Omental fat pad (tissue), 4 donors: Measurements from ENCODE around the gene SMC3. TPM values are rescaled to one million over a fixed set of nuclear protein-coding genes. Genes with fewer than 3 reads are reported as not detected.
"Not testable (repeated sequence)": the region's sequence is repeated elsewhere in the genome, so short reads cannot be mapped to it uniquely, and the experiment has no call there.

Experiments used
- ATAC-seq: fragments of 150-250 bp; one replicate; pipeline ENCODE4 v1.9.1; 2016; ENCODE audit warnings: mild to moderate bottlenecking, moderate library complexity; ENCODE audit not compliant: low FRiP score
- DNase-seq: peaks from one replicate; pipeline ENCODE4 v3.0.0-alpha.2; 2019; ENCODE audit warnings: low spot score
- CTCF ChIP-seq, 3 donors: fragments of 450-650 bp; IDR thresholded peaks; one replicate each; pipeline ENCODE4 v1.5.1; 2016 to 2017; ENCODE audit warnings: antibody characterized with exemption in 3 of 3, mild to moderate bottlenecking in 3 of 3, moderate library complexity in 2 of 3
- total RNA-seq, 4 donors: library from RNA; depleted of rRNA; stranded (reverse); fragments of >200 nt; gene quantifications; one replicate each; pipeline ENCODE4 v1.1.0, GENCODE V29; 2016

SMC3 gene
- total RNA-seq, 4 donors from 2014 or later, result 19.6 to 32.0 (median 25.2) TPM

DNA sequence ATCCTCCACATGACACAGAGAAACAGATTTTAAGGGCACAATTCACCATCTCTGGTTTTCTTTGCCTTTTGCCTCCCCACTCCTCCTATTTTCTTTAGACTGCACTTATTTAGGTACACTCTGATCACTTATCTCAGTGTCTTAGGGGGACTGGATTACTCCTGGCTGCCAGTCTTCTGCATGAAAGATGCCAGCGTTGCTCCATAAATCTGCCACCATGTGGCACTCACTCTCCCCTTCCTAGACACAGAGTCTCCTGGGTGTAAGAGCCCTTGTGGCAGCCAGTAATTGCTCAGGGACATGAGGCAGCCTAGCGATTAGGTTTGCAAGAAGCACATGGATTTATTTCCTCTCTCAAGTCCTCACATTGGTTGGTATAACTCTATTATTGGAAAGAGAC lies 42.1 kb downstream of the SMC3 start:
- DNase-seq (no peak), ATAC-seq (no peak)
- TF ChIP-seq CTCF (IDR thresholded peaks at IDR 0.05), result no peak

DNA sequence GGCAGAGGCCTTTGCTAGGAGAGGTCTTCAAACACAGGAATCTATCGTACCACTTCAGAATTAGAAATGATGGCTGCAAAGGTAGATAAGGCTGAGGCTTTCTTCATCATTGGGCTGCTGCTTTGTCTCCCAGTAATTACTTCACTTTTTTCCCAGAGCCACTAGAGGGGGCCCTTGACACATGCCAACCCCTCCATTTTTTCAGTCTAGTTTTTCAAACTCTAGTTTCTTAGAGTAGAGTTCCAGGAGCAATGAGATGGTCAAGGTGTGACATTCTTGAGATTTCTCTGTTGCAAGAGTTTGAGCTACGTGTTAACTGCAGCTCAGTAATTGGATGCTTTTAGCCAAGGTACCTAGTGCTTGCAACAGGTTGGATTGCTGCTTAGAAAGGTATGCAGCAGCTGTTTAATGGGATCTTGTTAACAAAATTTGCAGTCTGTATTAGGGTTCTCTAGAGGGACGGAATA lies 42.8 kb downstream of the SMC3 start:
- ATAC-seq (peak; percentile 50), DNase-seq (no peak)
- peak in 1 of 3 donors; percentile 31 for TF ChIP-seq CTCF (IDR thresholded peaks at IDR 0.05)

DNA sequence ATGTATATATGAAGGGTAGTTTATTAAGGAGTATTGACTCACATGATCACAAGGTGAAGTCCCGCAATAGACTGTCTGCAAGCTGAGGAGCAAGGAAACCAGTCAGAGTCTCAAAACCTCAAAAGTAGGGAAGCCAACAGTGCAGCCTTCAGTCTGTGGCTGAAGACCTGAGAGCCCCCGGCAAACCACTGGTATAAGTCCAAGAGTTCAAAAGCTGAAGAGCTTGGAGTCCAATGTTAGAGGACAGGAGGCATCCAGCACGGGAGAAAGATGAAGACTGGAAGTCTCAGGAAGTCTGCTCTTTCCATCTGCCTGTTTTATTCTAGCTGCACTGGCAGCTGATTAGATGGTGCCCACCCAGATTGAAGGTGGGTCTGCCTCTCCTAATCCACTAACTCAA lies 43.3 kb downstream of the SMC3 start:
- not testable (repeated sequence) for ATAC-seq, DNase-seq

DNA sequence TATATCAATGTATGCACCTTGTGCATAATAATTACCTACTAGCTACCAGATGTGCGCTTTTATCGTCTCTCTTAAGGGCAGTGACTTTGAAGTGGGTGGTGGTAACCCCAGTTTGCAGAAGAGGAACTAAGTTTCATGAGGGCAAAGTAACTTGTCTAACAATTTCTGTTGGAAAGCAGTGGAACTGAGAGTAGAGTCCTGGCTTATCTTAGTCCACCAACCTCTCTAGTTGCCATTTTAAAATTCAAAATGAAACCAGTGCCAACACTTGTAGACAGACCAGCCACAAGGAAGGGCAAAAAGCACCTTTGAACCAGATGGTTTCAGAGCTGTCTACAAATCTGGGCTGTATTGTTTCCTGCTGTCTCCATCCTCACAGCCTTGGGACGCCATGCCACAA lies 44.6 kb downstream of the SMC3 start:
- TF ChIP-seq CTCF (IDR thresholded peaks at IDR 0.05), result no peak
- ATAC-seq (no peak), DNase-seq (no peak)

- no peak for ATAC-seq
- DNase-seq, result no peak
- no peak for TF ChIP-seq CTCF (IDR thresholded peaks at IDR 0.05)
Observed at GRCh38 chr10:110612629-110613028, 45.1 kb downstream of the SMC3 start.

GRCh38 chr10:110613341-110613995 lies 46.0 kb downstream of the SMC3 start:
- ATAC-seq (no peak), DNase-seq (no peak)

DNA sequence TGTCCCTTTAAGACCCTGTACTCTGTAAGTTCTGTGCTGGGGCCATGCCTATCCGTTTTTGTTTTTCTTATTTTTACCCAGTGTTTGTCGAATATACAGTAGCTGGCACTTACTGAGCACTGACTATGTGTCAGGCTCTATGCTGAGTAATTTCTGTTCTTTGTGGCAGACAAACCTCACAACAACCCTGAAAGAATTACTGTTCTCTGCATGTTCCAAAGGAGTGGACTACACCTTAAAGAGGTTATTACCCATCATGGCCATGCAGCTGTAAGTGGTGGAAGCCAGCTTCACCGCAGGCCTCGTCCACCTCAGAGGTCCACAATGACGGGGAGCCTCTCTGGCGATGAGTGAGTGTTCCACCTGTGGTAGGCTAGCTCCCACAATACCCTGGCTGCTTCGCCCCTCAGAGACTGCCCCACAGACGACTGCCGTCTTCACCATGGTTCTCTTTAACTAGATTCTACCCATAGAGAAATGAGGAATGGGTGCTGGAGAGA lies 46.6 kb downstream of the SMC3 start:
- no peak for TF ChIP-seq CTCF (IDR thresholded peaks at IDR 0.05)
- no peak for DNase-seq
- ATAC-seq, result no peak

More at GRCh38 chr10:110613341-110613995, 46.0 kb downstream of the SMC3 start:
- TF ChIP-seq CTCF (IDR thresholded peaks at IDR 0.05), result no peak
